NCI-H82 treated with DMSO at 0.1 percent for 48 hours (cell line): ENCODE data around the gene CLC.
"Not testable (repeated sequence)": the region's sequence is repeated elsewhere in the genome, so short reads cannot be mapped to it uniquely, and the experiment has no call there.

Source experiments
- DNase-seq: peaks from one replicate; lab custom pipeline; 2025; ENCODE audit not compliant: unreplicated experiment; lab: John Stamatoyannopoulos, UW

Gene CLC

DNA sequence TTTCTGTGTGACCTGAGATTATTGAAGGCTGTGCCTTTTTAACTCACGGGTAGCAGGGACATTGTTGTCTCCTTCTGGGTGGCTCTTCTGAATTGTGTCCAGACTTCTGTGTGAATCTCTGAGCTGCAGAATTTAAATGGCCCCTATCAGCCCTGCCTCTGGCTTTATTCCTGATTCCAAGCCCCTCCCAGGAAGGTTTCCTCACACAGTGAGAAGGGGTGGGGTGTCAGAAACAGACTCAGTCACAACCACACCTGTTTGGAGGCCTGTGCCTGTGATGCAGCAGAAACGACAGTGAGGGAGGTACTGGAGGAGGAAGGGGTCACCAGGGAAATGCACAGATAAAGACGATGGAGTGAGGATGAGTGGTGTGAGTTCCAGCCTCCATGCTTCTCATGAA lies at the start of gene CLC:
CLC (minus strand) TSS at position 139 of the 400 bp plus-strand sequence; CDS start at position 62, 77 bp downstream.
- DNase-seq = no peak

DNA sequence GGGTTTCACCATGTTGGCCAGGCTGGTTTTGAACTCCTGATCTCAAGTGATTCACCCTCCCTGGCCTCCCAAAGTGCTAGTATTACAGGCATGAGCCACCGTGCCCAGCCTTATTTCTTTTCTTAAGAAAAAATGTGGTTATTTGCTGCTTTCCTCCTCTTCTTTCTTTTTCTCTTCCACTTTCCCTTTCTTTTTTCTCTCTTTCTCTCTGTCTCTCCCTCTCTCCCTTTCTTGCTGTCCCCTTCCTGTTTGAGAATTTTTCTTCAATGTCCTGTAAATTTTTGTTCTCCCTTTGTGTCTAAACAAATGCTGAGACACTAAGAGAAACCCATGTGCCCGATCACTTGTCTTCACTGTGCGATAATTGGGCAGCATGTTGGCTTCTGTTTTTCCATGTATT lies 43.1 kb upstream of the CLC start:
- no peak for DNase-seq

DNA sequence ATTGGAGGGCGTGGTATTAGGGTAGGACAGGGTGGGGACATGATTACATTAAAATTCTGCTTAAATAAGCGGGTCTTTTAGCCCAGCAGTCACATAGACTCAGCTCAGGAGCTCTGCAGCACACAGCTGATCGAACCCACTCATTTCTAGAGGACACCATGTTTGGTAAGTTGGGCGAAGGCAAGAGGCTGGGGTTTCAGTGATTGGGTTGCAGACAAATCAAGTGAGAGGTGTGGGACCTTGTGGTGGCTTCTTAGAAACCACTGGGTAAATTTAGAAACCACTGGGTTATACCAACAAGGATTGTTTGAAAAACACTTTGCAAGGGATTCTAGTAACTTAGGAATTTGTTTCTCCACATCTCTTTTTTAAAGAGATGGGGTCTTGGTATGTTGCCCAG lies 40.9 kb upstream of the CLC start, which contains the start of gene LEUTX:
LEUTX (plus strand) TSS at position 92 of the 400 bp plus-strand sequence; CDS start at position 159, 67 bp downstream.
- no peak for DNase-seq

DNA sequence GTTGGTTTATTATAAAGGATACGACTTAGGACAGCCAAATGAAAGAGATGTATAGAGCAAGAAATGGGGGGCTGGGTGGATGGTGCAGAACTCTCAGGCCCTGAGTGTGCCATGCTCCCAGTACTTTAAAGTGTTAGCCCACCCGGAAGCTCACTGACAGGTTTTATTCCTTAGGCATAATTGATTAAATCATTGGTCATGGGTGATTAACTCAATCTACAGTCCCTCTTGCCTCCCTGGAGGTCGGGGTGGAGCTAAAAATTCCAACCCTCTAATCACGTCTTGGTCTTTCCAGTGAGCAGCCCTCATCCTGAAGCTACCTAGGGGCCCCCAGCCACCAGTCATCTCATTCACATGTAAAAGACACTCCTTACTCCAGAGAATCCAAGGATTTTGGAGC lies 31.0 kb upstream of the CLC start:
- DNase-seq = no peak

DNA sequence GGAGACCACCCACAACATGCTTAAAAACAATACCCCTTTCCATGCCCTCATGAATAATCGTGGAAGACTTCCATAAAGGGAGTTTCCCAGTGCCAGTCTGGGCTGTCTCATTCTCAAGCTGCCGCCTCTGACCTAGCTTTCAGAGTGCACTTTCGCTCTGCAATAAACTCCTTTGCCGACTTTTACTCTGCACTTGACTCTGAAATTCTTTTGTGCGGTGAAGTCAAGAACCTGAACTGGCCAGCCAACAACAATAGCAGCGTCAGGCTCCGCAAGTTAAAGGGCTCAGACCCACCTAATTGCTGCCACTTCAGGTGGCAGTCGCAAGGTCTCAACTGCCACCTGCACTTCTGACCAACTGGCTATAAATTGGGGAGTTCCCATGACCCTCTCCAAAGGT lies 30.5 kb upstream of the CLC start:
- no peak for DNase-seq

DNA sequence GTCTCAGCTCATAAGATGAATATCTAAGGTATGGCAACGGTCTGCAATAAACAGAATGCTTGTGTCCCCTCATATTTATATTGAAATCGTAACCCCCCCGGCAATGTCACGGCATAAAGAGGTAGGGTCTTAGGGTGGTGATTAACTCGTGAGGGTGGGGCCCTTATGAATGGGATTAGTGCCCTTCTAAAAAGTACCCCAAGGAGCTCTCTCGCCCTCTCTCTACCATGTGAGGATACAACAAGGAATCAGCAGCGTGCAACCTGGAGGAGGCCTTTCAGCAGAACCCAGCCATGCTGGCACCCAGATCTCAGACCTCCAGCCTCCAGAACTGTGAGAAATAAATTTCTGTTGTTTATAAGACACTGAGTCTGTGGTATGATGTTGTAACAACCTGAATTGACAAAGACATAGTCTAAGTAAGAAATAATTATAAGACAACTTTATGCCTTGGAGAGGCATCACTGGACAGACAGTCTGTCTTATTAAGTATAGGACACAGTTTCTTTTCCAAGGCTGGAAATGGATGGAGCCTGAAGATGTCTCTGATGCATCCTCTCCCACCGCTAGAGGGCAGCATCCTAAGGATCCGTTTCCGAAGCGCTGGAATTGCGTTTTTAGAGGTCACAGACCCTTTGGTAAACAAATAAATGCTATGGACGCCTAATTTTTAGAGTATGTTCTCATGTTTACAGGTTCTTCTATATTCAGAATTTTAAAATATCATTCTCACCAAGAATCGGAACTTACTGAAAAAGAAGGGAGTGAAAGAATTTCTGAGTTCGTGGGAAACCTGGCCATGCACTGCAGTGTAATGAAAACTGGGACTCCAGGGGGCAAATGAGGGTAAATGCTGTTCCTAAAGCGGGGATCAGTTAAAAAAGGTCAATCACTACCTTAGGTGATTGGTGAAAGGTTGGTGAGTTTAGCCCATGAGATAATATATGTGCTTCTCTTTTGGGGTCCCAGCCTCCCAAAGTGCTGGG lies 27.6 kb upstream of the CLC start:
- DNase-seq = peak; percentile 14

DNA sequence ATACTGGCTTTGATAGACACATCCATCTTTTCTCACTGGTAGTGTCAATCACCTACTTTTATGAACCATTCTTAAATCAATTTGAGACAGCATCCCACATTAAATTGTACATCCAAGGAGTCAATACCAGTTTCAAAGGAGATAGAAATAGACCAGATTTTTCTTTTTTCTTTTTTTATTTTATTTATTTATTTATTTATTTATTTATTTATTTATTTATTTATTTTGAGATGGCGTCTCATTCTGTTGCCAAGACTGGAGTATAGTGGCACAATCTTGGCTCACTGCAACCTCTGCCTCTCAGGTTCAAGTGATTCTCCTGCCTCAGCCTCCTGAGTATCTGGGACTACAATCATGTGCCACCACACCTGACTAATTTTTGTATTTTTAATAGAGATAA lies 24.0 kb upstream of the CLC start:
- DNase-seq = not testable (repeated sequence)

DNA sequence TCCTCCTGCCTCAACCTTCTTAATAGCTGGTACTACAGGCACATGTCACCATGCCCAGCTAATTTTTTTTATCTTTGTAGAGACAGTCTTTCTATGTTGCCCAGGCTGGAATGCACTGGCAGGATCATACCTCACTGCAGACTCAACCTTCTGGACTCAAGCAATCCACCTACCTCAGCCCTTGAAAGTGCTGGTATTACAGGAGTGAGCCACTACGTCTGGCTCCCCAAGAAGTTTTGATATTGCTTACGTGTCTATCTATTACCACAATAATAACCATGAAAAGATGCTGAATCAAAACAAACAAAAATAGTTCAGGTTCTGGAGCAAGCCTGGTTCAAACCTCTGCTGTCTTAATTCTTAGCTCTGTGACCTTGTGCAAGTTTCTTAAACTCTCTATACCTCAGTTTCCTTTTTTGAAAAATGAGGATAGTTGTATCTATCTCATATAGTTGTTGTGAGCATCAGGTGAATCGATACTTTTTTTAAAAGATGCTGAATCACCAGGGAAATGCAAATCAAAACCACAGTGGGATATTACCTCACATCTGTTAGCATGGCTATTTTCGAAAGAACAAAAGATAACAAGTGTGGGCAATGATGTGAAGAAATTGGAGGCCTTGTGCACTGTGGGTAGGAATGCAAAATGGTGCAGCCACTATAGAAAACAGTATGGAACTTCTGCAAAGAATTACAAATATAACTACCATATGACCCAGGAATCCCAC lies 21.8 kb upstream of the CLC start:
- DNase-seq = no peak

DNA sequence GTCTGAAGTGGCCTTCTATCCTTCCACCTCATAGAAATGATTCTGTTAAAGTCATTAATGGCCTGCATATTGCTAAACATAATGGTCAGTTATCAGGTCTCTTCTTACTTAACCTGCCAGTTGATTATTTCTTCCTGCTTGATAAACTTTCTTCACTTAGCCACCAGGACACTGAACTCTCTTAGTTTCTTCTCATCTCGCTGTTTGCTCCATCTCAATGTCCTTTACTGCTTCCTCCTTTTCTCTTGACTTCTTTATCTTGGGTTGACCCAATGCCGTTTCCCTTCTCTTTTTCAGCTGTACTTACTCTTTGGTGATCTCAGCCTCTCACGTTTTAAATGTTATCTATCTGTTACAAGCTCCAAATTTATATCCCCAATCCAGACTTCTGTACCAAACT lies 17.1 kb upstream of the CLC start:
- DNase-seq = no peak

DNA sequence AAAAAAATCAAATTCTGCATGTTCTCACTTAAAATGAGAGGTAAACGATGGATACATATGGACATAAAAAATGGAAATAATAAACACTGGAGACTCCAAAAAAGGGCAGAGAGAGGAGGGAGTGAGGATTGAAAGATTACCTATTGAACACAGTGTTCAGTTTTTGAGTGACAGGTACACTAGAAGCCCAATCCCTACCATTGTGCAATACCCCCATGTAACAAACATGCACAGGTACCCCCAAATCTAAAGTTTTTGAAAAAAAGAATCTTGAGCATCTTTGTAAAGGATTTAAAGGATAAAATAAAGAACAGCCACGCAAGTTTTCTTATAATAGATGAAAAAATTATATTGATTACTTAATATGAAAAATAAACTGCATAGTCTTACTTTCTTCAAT lies 16.7 kb upstream of the CLC start:
- DNase-seq = no peak

DNA sequence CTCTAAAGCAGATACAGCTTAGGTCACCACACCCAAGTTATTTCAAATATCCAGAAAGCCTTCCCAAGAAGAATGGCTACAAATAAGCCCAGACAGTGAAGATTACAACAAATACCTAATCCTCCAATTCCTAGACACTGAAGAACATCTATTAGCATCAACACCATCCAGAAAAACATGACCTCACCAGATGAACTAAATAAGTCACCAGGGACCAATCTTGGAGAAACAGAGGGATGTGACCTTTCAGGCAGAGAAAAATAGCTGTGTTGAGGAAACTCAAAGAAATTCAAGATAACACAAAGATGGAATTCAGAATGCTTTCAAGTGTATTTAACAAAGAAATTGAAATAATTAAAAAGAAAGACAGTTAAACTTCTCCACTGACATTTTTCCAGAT lies 15.0 kb upstream of the CLC start:
- DNase-seq = no peak

DNA sequence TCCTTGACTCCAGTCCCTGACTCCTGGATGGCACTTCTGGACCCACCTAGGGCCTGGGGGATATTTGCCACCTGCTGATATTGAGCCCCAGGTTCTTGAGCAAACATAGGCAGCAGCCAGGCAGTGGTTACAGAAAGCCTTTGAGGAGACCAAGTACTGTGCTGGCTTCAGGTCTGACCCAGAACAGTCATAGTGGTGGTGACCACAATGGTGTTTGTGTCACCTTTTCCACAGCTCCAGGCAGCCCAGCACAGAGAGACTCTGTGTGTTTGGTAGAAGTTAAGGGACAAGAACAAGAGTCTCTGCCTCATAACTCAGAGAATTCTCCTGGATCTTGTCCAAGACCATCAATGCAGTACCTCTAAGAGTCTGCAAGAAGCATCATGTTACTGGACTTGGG lies 14.6 kb upstream of the CLC start:
- DNase-seq = no peak

DNA sequence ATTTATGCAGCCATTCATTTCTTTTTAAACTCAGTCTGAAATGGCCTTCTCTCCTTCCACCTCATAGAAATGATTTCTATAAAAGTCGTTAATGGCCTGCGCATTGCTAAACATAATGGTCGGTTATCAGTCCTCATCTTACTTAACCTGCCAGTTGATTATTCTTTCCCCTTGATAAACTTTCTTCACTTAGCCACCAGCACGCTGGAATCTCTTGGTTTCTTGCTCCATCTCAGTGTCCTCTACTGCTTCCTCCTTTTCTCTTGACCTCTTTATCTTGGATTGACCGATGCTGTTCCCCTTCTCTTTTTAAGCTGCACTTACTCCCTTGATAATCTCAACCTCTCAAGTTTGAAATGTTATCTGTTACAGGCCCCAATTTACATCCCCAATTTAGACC lies 12.2 kb upstream of the CLC start:
- DNase-seq = no peak

DNA sequence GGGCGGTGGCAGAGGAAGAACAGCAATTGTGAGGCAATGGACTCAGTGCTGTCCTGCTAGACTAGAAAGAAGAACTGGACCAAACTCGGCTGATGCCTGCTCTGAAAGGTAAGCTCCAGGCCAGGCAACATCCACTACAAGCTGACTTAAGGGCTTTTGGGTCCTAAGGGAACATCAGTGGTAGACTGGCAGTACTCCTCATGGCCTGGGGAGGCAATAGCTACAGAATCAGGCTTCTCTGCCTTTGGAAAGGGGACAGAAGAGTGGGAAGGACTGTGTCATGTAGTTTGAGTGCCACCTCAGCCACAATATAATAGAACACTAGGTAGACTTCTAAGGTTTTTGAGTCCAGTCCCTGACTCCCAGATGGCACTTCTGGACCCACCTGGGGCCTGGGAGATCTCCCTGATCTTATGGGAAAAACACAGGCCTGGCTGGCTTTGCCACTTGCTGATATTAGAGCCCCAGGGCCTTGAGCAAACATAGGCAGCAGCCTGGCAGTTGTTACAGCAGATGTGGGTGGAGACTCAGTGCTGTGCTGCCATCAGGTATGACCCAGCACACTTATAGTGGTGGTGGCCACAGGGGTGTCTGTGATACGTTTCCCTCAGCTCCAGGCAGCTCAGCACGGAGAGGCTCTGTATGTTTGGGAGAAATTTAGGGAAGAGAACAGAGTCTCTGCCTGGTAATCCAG lies 9.2 kb upstream of the CLC start:
- DNase-seq = no peak

DNA sequence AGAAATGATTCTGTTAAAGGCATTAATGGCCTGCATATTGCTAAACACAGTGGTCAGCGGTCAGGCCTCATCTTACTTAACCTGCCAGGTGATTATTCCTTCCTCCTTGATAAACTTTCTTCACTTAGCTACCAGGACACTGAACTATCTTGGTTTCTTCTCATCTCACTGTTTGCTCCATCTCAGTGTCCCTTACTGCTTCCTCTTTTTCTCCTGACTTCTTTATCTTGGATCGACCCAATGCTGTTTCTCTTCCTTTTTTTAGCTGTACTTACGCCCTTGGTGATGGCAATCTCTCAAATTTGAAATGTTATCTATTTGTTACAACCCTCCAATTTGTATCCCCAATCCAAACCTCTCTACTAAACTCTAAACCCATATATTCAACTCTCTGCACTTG lies 7.8 kb upstream of the CLC start:
- no peak for DNase-seq

DNA sequence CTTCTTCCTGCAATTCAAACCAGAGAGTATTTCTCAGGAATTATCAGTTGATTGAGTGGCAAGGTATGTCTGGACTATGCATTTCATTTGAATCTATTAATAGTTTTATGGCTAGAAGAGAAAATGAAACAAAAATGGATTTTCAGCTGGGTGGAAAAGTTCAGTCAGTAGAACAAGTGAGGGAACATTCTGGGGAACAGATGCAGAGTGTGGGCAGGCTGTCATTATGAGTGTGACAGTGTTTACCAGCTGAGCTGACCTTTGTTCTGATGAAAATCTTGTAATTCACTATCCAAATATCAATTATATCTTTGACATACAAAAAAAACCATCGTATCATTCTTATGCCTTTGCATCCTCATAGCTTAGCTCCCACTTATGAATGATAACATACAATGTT lies 2.6 kb upstream of the CLC start:
- no peak for DNase-seq

DNA sequence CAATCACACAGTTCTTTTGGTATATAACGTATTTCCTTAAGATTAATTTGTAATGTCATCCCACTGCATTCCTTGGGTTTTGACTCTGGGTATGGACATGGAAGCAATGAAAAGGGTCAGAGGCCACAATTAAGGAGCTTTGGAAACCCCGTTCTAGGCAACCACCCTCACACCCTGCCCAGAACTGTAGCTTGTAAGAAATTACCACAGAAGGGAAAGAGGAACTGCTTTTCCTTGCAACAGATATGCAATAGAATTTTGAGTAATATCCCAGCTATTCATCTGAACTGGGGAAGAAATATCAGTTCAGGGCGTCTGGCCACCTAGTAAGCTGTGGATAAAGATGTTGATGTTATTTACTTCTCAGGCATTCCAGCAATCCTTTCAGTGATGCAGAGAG lies 985 bp upstream of the CLC start:
- DNase-seq = no peak

DNA sequence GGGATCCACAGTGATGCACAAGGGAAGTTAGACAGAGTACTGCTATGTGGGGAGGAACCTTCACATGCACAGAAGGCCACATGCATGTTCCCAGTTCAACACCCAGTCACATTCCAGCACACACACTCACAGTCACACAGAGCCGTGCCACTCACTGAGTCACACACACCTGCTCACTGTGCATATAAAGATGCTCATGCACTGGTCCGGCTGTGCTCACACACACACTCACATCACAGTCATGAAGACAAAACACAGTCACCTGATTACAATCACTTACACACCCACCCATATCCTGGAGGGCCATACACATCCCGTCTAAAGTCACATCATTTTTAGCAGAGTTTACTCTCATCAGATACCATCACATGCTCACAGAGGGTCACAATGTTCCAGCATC lies 478 bp downstream of the CLC start:
- no peak for DNase-seq

DNA sequence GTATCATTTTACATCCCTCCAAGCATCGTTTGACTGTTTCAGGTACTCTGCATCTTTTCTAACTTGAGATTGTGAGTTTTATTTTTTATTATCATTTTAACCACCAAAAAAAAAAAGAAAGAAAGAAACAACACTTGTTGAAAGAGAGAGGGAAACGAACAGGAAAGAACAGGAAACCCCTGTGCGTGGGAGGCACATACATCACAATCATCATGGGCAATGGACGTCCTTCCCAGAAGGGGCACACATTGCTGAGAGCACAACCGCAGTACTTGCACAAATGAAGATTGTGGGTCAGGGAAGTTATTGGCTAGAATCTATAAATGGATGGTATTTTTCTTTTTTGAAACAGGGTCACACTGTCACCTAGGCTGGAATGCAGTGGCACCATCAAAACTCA lies 1.7 kb downstream of the CLC start:
- DNase-seq = no peak

DNA sequence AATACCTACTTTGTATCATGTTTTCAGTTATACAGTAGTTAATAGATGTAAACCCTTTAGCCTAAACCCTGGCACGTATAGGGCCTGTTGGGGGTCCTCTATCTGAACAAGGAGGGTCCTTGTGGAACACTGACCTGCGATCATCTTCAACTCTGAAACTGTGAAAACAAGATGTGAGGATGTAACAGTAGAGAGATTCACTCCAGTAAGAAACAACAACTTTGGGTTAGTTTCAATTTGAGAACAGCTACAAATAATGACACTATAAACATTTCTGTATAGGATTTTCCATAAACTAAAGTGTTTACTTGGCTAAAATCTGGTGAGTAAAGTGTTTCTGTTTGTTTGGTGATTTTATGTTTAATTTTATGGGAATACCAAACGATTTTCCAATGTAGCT lies 2.1 kb downstream of the CLC start:
- DNase-seq = no peak

DNA sequence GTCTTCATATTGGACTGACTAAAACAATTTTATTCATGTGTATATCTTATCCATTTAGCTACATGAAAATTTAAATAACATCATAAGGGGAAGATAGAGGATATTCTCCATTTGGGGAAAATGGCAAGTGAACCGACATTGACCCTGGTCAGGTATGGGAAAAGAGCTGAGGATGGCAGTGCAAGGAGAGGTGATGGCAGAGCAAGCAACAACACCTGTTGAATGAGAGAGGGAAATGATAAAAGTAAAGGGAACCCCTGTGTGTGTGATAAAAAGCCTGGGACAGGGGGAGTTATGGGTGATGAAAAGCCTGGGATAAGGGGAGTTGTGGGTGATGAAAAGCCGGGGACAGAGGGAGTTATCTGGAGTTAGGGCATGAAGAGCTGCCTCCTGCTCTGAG lies 4.0 kb downstream of the CLC start:
- DNase-seq = no peak

DNA sequence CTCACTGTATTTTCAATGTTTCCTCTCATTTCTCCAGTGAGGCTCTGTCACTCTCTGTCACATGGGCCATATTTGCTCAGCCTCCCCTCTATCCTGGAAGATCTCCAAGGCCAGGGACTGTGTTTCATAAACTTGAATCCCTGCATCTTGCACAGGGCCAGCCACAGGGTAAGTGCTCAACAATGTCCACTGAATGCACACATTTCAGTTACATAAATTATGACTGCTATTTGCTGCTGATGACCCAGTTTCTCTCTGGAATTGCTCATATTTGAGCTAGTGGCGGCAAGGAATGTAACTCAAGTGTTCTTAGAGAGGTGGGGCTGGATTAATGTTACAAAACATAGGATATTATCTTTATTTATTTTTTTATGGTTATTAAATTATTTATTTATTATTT lies 6.1 kb downstream of the CLC start:
- no peak for DNase-seq
